ENCODE data around the gene LINC00305. TPM values are rescaled to one million over a fixed set of nuclear protein-coding genes. Genes with fewer than 3 reads are reported as not detected.

LINC00305 gene
- total RNA-seq, 2 donors from 2014 or later, result not detected

DNA sequence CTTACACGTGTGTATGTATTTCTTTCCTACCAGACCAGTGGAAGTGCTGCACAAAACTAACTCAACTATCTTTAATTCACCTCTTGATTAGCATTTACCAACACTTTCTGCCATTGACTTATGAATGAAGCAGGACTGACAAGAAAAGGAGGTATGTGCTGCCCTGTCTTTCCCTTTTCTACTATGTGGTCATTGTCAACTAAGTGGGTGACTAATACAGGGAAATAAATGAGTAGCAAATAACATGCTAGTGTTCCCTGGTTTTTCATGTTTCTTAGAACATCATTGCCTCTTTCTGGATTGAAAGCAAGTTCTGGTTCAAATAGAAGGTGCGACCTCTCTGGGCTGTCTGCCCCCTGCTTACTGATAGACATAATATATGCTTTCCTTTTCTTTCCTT, 58.0 kb downstream of the LINC00305 start:
- no peak for TF ChIP-seq POLR2A (IDR thresholded peaks at IDR 0.05)
- TF ChIP-seq, protein P1, sequence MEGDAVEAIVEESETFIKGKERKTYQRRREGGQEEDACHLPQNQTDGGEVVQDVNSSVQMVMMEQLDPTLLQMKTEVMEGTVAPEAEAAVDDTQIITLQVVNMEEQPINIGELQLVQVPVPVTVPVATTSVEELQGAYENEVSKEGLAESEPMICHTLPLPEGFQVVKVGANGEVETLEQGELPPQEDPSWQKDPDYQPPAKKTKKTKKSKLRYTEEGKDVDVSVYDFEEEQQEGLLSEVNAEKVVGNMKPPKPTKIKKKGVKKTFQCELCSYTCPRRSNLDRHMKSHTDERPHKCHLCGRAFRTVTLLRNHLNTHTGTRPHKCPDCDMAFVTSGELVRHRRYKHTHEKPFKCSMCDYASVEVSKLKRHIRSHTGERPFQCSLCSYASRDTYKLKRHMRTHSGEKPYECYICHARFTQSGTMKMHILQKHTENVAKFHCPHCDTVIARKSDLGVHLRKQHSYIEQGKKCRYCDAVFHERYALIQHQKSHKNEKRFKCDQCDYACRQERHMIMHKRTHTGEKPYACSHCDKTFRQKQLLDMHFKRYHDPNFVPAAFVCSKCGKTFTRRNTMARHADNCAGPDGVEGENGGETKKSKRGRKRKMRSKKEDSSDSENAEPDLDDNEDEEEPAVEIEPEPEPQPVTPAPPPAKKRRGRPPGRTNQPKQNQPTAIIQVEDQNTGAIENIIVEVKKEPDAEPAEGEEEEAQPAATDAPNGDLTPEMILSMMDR (IDR thresholded peaks at IDR 0.05), result no peak
- H3K9me3 ChIP-seq, result no peaks in the 10 kb centered on the region
- H3K27me3 ChIP-seq, result no peaks in the 10 kb centered on the region
- H3K27ac ChIP-seq, result no peak overlapping the region
- intact Hi-C loops (cut with DNase I), result no loop called here
- no peaks in the 10 kb centered on the region for H3K36me3 ChIP-seq (replicated peaks in 1 of 2; ENCODE audit: insufficient read depth in 1 of 2, low read depth in 2 of 2)
- WGBS, 2 donors, result 82 to 94% methylated on average over 2 of the region's 2 CpGs
- no peaks in the 10 kb centered on the region for H3K4me1 ChIP-seq
- ATAC-seq (no peak), DNase-seq (no peak)
- no peak overlapping the region for H3K4me3 ChIP-seq

DNA sequence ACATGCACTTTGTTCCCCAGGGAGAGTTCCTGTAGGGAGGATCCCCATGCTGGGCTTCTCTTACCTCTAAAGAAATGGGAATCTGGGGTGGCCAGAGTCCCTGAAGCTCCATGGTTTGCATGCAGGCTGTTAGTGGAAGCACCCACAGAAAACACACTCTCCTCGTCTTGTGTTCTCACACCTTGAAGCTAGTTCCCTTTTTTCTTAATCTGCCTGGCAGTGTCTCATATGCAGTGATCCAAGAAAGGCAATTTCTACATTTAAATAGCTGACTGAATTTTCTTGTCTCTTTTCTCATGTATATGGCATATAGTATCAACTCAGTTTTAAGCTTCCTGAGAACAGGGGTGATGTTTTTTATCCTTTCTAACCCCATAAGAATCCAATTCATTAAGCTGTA, 65.0 kb downstream of the LINC00305 start:
- WGBS, 2 donors, result 48 to 86% methylated on average over 1 of the region's 1 CpG
- ATAC-seq, result no peak
- intact Hi-C loops (cut with DNase I), result no loop called here
- no peak for TF ChIP-seq POLR2A (IDR thresholded peaks at IDR 0.05)
- TF ChIP-seq, protein P1 (IDR thresholded peaks at IDR 0.05), result no peak
- Histone ChIP-seq H3K4me1 (no peaks in the 10 kb centered on the region), H3K27ac (no peak overlapping the region), H3K36me3 (replicated peaks in 1 of 2; ENCODE audit: insufficient read depth in 1 of 2, low read depth in 2 of 2) (no peaks in the 10 kb centered on the region), H3K27me3 (no peaks in the 10 kb centered on the region), H3K9me3 (no peaks in the 10 kb centered on the region), H3K4me3 (no peak overlapping the region)
- no peak for DNase-seq

DNA sequence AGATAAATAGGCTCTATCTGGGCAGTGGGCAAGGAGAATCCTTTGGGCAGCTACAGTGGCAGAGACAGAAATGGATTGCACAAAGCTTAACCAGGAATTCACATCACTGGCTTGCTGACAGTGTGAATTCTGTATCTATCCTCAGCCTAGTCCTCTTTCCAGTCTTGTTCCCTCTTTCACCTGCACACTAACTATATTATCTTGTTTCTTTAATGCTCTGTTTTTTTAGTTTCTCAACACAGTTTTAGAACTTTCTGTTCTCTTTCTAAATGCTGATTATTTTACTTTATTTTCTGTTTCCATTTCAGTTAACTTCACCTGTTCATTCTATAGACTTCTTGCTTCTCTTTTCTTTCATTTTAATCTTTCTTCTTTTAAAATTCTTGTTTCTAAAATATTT, 66.4 kb downstream of the LINC00305 start:
- TF ChIP-seq POLR2A (IDR thresholded peaks at IDR 0.05), result no peak
- TF ChIP-seq, protein P1 (IDR thresholded peaks at IDR 0.05), result no peak
- ATAC-seq (no peak), DNase-seq (no peak)
- Histone ChIP-seq H3K27me3 (no peaks in the 10 kb centered on the region), H3K36me3 (replicated peaks in 1 of 2; ENCODE audit: insufficient read depth in 1 of 2, low read depth in 2 of 2) (no peaks in the 10 kb centered on the region), H3K4me1 (no peaks in the 10 kb centered on the region), H3K27ac (no peak overlapping the region), H3K4me3 (no peak overlapping the region), H3K9me3 (no peaks in the 10 kb centered on the region)
- intact Hi-C loops (cut with DNase I), result no loop called here

DNA sequence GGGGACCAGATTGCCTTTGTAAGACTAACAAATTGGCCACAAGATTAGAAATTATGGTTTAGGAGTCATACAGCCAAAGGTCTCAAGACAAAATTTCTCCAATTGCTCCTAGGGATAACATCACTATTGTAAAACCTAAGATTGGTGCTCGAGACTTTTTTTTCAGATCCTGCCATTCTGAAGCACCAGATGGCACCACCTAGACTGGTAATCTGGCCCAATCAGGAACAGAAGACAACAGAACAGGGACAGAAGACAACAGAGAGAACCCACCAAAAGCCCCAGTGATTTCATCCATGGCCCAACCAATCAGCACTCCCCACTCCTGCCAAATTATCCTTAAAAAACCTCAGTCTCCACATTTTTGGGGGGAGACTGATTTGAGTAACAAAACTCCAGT, 66.8 kb downstream of the LINC00305 start:
- no peaks in the 10 kb centered on the region for H3K27me3 ChIP-seq
- 65 to 75% methylated on average over 1 of the region's 1 CpG for WGBS, 2 donors
- no peak for ATAC-seq
- DNase-seq, result no peak
- no peaks in the 10 kb centered on the region for H3K9me3 ChIP-seq
- H3K27ac ChIP-seq, result no peak overlapping the region
- H3K36me3 ChIP-seq (replicated peaks in 1 of 2; ENCODE audit: insufficient read depth in 1 of 2, low read depth in 2 of 2), result no peaks in the 10 kb centered on the region
- no peak for TF ChIP-seq POLR2A (IDR thresholded peaks at IDR 0.05)
- TF ChIP-seq, protein P1 (IDR thresholded peaks at IDR 0.05), result no peak
- no peak overlapping the region for H3K4me3 ChIP-seq
- no peaks in the 10 kb centered on the region for H3K4me1 ChIP-seq
- intact Hi-C loops (cut with DNase I), result no loop called here

DNA sequence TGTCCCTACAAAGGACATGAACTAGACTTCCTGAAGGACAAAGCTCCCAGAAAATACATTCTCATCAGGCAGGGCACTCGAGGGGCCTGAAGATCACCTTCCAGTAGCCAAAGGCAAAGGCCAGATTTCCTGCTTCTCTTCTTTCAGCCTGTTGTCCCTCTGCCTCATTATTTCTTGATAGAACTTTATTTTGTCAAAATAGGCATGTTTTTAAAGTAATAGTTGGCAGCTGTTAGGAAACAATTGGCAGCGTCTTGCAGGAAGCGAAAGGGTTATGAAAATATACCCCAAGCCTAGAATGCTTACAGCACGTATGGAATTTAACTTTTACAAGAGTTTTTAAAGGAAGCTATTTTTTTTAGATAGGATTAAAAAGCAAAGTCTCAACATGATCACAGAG, 74.9 kb downstream of the LINC00305 start:
- DNase-seq, result no peak
- 57 to 67% methylated on average over 4 of the region's 4 CpGs for WGBS, 2 donors

More for the DNA sequence above, 74.9 kb downstream of the LINC00305 start:
- no peak for ATAC-seq
- H3K4me1 ChIP-seq, result no peaks in the 10 kb centered on the region
- intact Hi-C loops (cut with DNase I), result no loop called here
- H3K4me3 ChIP-seq, result no peak overlapping the region
- no peaks in the 10 kb centered on the region for H3K27me3 ChIP-seq
- H3K9me3 ChIP-seq, result no peaks in the 10 kb centered on the region
- no peaks in the 10 kb centered on the region for H3K36me3 ChIP-seq (replicated peaks in 1 of 2; ENCODE audit: insufficient read depth in 1 of 2, low read depth in 2 of 2)
- TF ChIP-seq, protein P1 (IDR thresholded peaks at IDR 0.05), result no peak
- TF ChIP-seq POLR2A (IDR thresholded peaks at IDR 0.05), result no peak
- H3K27ac ChIP-seq, result no peak overlapping the region
